Upper lobe of right lung (tissue), 1 donor: ENCODE results near the gene SENP2. TPM values are rescaled to one million over a fixed set of nuclear protein-coding genes. Genes with fewer than 3 reads are reported as not detected.

ENCODE experiments used
- ATAC-seq: fragments of 200-7000 bp; cut with Tn5 transposase; one replicate; pipeline ENCODE4 v1.9.1; 2020; ENCODE audit warnings: mild to moderate bottlenecking, moderate library complexity
- DNase-seq: peaks from one replicate; pipeline ENCODE4 v3.0.0-alpha.2; 2020
- H3K27ac ChIP-seq: fragments of 200-600 bp; one replicate; pipeline ENCODE4 v1.8.0; 2022
- H3K27me3 ChIP-seq: fragments of 200-600 bp; one replicate; pipeline ENCODE4 v1.8.0; 2022; ENCODE audit warnings: mild to moderate bottlenecking
- H3K36me3 ChIP-seq: fragments of 200-600 bp; one replicate; pipeline ENCODE4 v1.8.0; 2022
- H3K4me1 ChIP-seq: fragments of 200-600 bp; one replicate; pipeline ENCODE4 v1.8.0; 2022
- H3K4me3 ChIP-seq: fragments of 200-600 bp; one replicate; pipeline ENCODE4 v1.8.0; 2022; ENCODE audit warnings: mild to moderate bottlenecking
- H3K9me3 ChIP-seq: fragments of 200-600 bp; one replicate; pipeline ENCODE4 v1.8.0; 2022
- CTCF ChIP-seq: fragments of 200-600 bp; IDR thresholded peaks from one replicate; pipeline ENCODE4 v1.8.0; 2022; ENCODE audit warnings: antibody characterized with exemption
- intact Hi-C: fragments of 100-400 bp; cut with DNase I; formaldehyde crosslinking; loops from one replicate; pipeline ENCODE4 v1.11.0; 2022
- total RNA-seq: library from RNA; stranded (reverse); fragmentation: NEBNext Ultra II Directional; extraction: Animal tissue kit (Norgen Biotek cat#: 25700); gene quantifications from one replicate; pipeline ENCODE4 v1.2.1, GENCODE V29; 2021
- donor health status: DM: no; HTN: yes; CAD: no; lungs with severe emphysema.

Gene SENP2
- total RNA-seq, 1 donor from 2014 or later, result 42.0 TPM

GRCh38 chr3:185649414-185649813, 63.3 kb downstream of the SENP2 start:
- no peaks in the 10 kb centered on the region for H3K36me3 ChIP-seq
- DNase-seq, result no peak

GRCh38 chr3:185651971-185652370, 65.9 kb downstream of the SENP2 start:
- Histone ChIP-seq H3K27ac (no peak overlapping the region), H3K27me3 (no peaks in the 10 kb centered on the region), H3K36me3 (no peaks in the 10 kb centered on the region), H3K4me1 (peaks cover 10% of the 10 kb centered on the region), H3K4me3 (no peak overlapping the region), H3K9me3 (no peaks in the 10 kb centered on the region)
- DNase-seq (no peak), ATAC-seq (no peak)
- no peak for TF ChIP-seq CTCF
- intact Hi-C loops, result no loop called here

More at GRCh38 chr3:185649414-185649813, 63.3 kb downstream of the SENP2 start:
- H3K27me3 ChIP-seq, result no peaks in the 10 kb centered on the region
- no peak overlapping the region for H3K27ac ChIP-seq
- TF ChIP-seq CTCF, result no peak
- H3K4me3 ChIP-seq, result no peak overlapping the region
- intact Hi-C loops, result no loop called here
- ATAC-seq, result peak; percentile 6
- H3K9me3 ChIP-seq, result no peaks in the 10 kb centered on the region
- no peaks in the 10 kb centered on the region for H3K4me1 ChIP-seq

GRCh38 chr3:185653949-185654757, 68.1 kb downstream of the SENP2 start:
- peaks cover 18% of the 10 kb centered on the region for H3K4me1 ChIP-seq
- DNase-seq (no peak), ATAC-seq (no peak)
- H3K27ac ChIP-seq, result peak overlapping the region; percentile 17
- H3K4me3 ChIP-seq, result no peak overlapping the region
- no peaks in the 10 kb centered on the region for H3K36me3 ChIP-seq
- H3K9me3 ChIP-seq, result no peaks in the 10 kb centered on the region
- no peaks in the 10 kb centered on the region for H3K27me3 ChIP-seq
- intact Hi-C loops, result no loop called here
- no peak for TF ChIP-seq CTCF

GRCh38 chr3:185654758-185655145, 68.7 kb downstream of the SENP2 start:
- peaks cover 24% of the 10 kb centered on the region for H3K4me1 ChIP-seq
- H3K36me3 ChIP-seq, result no peaks in the 10 kb centered on the region
- no peaks in the 10 kb centered on the region for H3K9me3 ChIP-seq
- intact Hi-C loops, result no loop called here
- H3K4me3 ChIP-seq, result no peak overlapping the region
- H3K27ac ChIP-seq, result peak overlapping the region; percentile 17
- ATAC-seq (no peak), DNase-seq (no peak)
- TF ChIP-seq CTCF, result no peak
- no peaks in the 10 kb centered on the region for H3K27me3 ChIP-seq

- no peaks in the 10 kb centered on the region for H3K36me3 ChIP-seq
- H3K4me1 ChIP-seq, result peaks cover 29% of the 10 kb centered on the region
- ATAC-seq (no peak), DNase-seq (no peak)
- H3K9me3 ChIP-seq, result no peaks in the 10 kb centered on the region
- H3K27ac ChIP-seq, result peak overlapping the region; percentile 63
- no peak for TF ChIP-seq CTCF
- intact Hi-C loops, result no loop called here
- no peak overlapping the region for H3K4me3 ChIP-seq
- H3K27me3 ChIP-seq, result no peaks in the 10 kb centered on the region
Observed at GRCh38 chr3:185655426-185656320, 69.6 kb downstream of the SENP2 start.
